ENCODE measurements around the gene TTLL12. TPM values are rescaled to one million over a fixed set of nuclear protein-coding genes. Genes with fewer than 3 reads are reported as not detected.

TTLL12 gene
- total RNA-seq, 1 experiment from 2014 or later: 100 TPM

GRCh38 chr22:43226377-43227238 is 39.7 kb upstream of the TTLL12 start:
- Histone ChIP-seq H3K4me2 (ENCODE audit: low read length) (no peak overlapping the region), H3K4me1 (ENCODE audit: control insufficient read depth in 1 of 2, insufficient read depth in 2 of 2, low read length in 2 of 2) (peaks cover 0 to 7% of the 10 kb centered on the region in 2 experiments; a peak in 1 of 4 replicates), H3K9ac (ENCODE audit: low read length) (no peak overlapping the region), H3K9me3 (ENCODE audit: control insufficient read depth in 1 of 2, insufficient read depth in 1 of 2, low read depth in 1 of 2, low read length in 2 of 2) (no peaks in the 10 kb centered on the region), H3K36me3 (ENCODE audit: control insufficient read depth in 1 of 2, insufficient read depth in 2 of 2, low read length in 2 of 2) (no peaks in the 10 kb centered on the region), H3K27ac (ENCODE audit: low read depth, low read length) (no peak overlapping the region), H3K27me3 (ENCODE audit: insufficient read depth, low read length) (no peaks in the 10 kb centered on the region), H3K9me2 (ENCODE audit: insufficient read depth) (no peaks in the 10 kb centered on the region), H4K20me1 (ENCODE audit: insufficient read depth) (no peaks in the 10 kb centered on the region), H3K4me3 (replicated peaks in 1 of 2; ENCODE audit: low read depth in 1 of 2, low read length in 2 of 2) (no peak overlapping the region), H2AFZ (ENCODE audit: low read depth, low read length, poor library complexity, severe bottlenecking) (no peak overlapping the region), H3K79me2 (ENCODE audit: insufficient read depth, low read length) (no peaks in the 10 kb centered on the region)
- DNase-seq (ENCODE audit: low read depth, low spot score) (no peak), ATAC-seq (no peak)
- no TSS peak for BruUV-seq (replicated peaks)
- POLR2A ChIA-PET: no interaction called here
- CTCF ChIA-PET: no interaction called here
- RAD21 ChIA-PET (ENCODE audit: low non-redundant PET in 1 of 2, low total read pairs in 2 of 2, uncharacterized antibody in 2 of 2, unreplicated experiment in 2 of 2): no interaction called here
- intact Hi-C loops (cut with micrococcal nuclease): no loop called here
- TF ChIP-seq FOSL1 (IDR thresholded peaks at IDR 0.05; ENCODE audit: low read depth) (no peak), EZH2phosphoT487 (IDR thresholded peaks at IDR 0.05; ENCODE audit: borderline replicate concordance) (no peak), POLR2AphosphoS5 (IDR thresholded peaks at IDR 0.05; ENCODE audit: low read depth, low read length) (no peak), SRF (IDR thresholded peaks at IDR 0.05; ENCODE audit: low read depth) (no peak), CEBPB (IDR thresholded peaks at IDR 0.05; ENCODE audit: low read depth) (no peak)
- TF ChIP-seq, protein P1, sequence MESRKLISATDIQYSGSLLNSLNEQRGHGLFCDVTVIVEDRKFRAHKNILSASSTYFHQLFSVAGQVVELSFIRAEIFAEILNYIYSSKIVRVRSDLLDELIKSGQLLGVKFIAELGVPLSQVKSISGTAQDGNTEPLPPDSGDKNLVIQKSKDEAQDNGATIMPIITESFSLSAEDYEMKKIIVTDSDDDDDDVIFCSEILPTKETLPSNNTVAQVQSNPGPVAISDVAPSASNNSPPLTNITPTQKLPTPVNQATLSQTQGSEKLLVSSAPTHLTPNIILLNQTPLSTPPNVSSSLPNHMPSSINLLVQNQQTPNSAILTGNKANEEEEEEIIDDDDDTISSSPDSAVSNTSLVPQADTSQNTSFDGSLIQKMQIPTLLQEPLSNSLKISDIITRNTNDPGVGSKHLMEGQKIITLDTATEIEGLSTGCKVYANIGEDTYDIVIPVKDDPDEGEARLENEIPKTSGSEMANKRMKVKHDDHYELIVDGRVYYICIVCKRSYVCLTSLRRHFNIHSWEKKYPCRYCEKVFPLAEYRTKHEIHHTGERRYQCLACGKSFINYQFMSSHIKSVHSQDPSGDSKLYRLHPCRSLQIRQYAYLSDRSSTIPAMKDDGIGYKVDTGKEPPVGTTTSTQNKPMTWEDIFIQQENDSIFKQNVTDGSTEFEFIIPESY (IDR thresholded peaks at IDR 0.05; ENCODE audit: extremely low read depth, insufficient replicate concordance, low read length): no peak

DNA sequence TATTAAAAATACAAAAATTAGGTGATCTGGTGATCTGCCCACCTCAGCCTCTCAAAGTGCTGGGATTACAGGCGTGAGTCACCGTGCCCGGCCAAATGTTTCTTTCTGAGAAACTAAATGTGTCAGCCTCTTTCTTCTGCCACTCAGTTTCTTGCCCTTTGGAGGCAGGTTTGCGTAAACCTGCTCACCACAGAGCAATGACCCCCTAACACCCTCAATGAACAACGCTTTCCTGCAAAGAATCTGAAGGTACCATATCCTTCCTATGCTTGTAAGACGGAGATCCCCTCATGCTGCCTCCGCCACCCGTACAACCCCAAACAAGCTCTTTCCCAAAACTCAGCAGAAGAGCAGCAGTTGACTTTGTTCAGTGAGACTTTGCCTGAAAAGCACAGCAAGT is 38.7 kb upstream of the TTLL12 start:
- Histone ChIP-seq H3K79me2 (ENCODE audit: insufficient read depth, low read length) (no peaks in the 10 kb centered on the region), H3K4me2 (ENCODE audit: low read length) (no peak overlapping the region), H3K9me2 (ENCODE audit: insufficient read depth) (no peaks in the 10 kb centered on the region), H3K27me3 (ENCODE audit: insufficient read depth, low read length) (no peaks in the 10 kb centered on the region), H3K36me3 (ENCODE audit: control insufficient read depth in 1 of 2, insufficient read depth in 2 of 2, low read length in 2 of 2) (no peaks in the 10 kb centered on the region), H3K9ac (ENCODE audit: low read length) (no peak overlapping the region), H3K27ac (ENCODE audit: low read depth, low read length) (no peak overlapping the region), H3K4me3 (replicated peaks in 1 of 2; ENCODE audit: low read depth in 1 of 2, low read length in 2 of 2) (no peak overlapping the region), H3K9me3 (ENCODE audit: control insufficient read depth in 1 of 2, insufficient read depth in 1 of 2, low read depth in 1 of 2, low read length in 2 of 2) (no peaks in the 10 kb centered on the region), H2AFZ (ENCODE audit: low read depth, low read length, poor library complexity, severe bottlenecking) (no peak overlapping the region), H3K4me1 (ENCODE audit: control insufficient read depth in 1 of 2, insufficient read depth in 2 of 2, low read length in 2 of 2) (no peaks in the 10 kb centered on the region; a peak in 1 of 4 replicates), H4K20me1 (ENCODE audit: insufficient read depth) (no peaks in the 10 kb centered on the region)
- DNase-seq (ENCODE audit: low read depth, low spot score): no peak
- no peak for TF ChIP-seq SRF (IDR thresholded peaks at IDR 0.05; ENCODE audit: low read depth)
- no peak for TF ChIP-seq EZH2phosphoT487 (IDR thresholded peaks at IDR 0.05; ENCODE audit: borderline replicate concordance)
- no peak for TF ChIP-seq EZH2 (IDR thresholded peaks at IDR 0.05)
- RAD21 ChIA-PET (ENCODE audit: low non-redundant PET in 1 of 2, low total read pairs in 2 of 2, uncharacterized antibody in 2 of 2, unreplicated experiment in 2 of 2): no interaction called here
- no peak for ATAC-seq
- CTCF ChIA-PET: interaction anchor here (1.6 kb wide), 1 partner anchor 38 kb away, joined by 5 read pairs; the partner anchor contains the start of gene TTLL12
- BruUV-seq (replicated peaks): no TSS peak
- POLR2A ChIA-PET: no interaction called here
- intact Hi-C loops (cut with micrococcal nuclease): no loop called here

All from HCT116 (cell line).